Measurements from ENCODE around the gene ATG2A. TPM values are rescaled to one million over a fixed set of nuclear protein-coding genes. Genes with fewer than 3 reads are reported as not detected.

The ATG2A gene
- total and polyA plus RNA-seq, 2 of the 8 experiments (the other 6 are each of a cell fraction or from before 2014, with no cell fraction given): 12.1 to 22.1 TPM

DNA sequence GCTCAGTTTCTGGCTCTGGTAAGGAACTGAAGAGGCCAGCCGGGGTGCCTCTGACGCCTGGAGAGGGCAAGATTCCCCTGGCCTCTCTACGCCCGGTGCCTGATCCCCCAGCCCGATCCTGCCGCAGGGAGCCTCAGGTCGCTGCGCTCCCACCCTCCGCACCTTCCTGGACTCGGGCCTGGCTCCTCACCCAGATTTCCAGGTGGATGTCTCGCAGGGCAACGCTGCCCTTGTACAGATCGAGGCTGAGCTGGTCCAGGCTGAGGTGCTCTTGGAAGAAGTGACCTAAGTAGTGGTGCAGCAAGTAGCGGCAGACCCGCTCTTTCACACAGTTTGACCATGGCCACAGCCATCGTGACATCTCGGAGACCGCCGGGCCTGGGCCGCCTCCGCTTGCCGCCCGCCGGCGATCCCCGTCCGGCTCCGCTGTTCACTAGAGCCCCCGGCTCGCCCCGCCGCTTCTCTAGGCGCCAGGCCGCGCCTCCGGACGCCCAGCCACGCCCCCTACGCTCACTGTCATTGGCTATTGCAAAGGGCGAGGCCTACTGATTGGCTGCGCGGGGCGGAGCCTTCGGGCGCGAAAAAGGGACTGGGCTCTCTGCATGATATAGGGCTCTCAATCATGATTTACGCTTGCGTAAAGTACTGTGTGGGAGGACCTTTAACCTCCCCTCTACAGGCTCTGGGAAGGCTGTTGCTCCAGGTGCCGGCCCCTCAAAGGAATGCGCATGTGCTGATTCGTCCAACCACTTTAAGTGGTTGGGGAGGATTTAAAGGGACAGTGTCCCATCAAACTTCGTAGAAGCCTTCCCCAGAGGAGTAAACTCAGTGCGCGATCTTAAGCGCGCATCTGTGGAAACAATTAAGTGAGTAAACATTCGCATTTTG is at the start of gene ATG2A (continued):
- TF ChIP-seq, protein P1, sequence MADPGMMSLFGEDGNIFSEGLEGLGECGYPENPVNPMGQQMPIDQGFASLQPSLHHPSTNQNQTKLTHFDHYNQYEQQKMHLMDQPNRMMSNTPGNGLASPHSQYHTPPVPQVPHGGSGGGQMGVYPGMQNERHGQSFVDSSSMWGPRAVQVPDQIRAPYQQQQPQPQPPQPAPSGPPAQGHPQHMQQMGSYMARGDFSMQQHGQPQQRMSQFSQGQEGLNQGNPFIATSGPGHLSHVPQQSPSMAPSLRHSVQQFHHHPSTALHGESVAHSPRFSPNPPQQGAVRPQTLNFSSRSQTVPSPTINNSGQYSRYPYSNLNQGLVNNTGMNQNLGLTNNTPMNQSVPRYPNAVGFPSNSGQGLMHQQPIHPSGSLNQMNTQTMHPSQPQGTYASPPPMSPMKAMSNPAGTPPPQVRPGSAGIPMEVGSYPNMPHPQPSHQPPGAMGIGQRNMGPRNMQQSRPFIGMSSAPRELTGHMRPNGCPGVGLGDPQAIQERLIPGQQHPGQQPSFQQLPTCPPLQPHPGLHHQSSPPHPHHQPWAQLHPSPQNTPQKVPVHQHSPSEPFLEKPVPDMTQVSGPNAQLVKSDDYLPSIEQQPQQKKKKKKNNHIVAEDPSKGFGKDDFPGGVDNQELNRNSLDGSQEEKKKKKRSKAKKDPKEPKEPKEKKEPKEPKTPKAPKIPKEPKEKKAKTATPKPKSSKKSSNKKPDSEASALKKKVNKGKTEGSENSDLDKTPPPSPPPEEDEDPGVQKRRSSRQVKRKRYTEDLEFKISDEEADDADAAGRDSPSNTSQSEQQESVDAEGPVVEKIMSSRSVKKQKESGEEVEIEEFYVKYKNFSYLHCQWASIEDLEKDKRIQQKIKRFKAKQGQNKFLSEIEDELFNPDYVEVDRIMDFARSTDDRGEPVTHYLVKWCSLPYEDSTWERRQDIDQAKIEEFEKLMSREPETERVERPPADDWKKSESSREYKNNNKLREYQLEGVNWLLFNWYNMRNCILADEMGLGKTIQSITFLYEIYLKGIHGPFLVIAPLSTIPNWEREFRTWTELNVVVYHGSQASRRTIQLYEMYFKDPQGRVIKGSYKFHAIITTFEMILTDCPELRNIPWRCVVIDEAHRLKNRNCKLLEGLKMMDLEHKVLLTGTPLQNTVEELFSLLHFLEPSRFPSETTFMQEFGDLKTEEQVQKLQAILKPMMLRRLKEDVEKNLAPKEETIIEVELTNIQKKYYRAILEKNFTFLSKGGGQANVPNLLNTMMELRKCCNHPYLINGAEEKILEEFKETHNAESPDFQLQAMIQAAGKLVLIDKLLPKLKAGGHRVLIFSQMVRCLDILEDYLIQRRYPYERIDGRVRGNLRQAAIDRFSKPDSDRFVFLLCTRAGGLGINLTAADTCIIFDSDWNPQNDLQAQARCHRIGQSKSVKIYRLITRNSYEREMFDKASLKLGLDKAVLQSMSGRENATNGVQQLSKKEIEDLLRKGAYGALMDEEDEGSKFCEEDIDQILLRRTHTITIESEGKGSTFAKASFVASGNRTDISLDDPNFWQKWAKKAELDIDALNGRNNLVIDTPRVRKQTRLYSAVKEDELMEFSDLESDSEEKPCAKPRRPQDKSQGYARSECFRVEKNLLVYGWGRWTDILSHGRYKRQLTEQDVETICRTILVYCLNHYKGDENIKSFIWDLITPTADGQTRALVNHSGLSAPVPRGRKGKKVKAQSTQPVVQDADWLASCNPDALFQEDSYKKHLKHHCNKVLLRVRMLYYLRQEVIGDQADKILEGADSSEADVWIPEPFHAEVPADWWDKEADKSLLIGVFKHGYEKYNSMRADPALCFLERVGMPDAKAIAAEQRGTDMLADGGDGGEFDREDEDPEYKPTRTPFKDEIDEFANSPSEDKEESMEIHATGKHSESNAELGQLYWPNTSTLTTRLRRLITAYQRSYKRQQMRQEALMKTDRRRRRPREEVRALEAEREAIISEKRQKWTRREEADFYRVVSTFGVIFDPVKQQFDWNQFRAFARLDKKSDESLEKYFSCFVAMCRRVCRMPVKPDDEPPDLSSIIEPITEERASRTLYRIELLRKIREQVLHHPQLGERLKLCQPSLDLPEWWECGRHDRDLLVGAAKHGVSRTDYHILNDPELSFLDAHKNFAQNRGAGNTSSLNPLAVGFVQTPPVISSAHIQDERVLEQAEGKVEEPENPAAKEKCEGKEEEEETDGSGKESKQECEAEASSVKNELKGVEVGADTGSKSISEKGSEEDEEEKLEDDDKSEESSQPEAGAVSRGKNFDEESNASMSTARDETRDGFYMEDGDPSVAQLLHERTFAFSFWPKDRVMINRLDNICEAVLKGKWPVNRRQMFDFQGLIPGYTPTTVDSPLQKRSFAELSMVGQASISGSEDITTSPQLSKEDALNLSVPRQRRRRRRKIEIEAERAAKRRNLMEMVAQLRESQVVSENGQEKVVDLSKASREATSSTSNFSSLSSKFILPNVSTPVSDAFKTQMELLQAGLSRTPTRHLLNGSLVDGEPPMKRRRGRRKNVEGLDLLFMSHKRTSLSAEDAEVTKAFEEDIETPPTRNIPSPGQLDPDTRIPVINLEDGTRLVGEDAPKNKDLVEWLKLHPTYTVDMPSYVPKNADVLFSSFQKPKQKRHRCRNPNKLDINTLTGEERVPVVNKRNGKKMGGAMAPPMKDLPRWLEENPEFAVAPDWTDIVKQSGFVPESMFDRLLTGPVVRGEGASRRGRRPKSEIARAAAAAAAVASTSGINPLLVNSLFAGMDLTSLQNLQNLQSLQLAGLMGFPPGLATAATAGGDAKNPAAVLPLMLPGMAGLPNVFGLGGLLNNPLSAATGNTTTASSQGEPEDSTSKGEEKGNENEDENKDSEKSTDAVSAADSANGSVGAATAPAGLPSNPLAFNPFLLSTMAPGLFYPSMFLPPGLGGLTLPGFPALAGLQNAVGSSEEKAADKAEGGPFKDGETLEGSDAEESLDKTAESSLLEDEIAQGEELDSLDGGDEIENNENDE (IDR thresholded peaks at IDR 0.05; ENCODE audit: insufficient replicate concordance, low read length): no peak
- peak; percentile 39 for TF ChIP-seq ASH2L (IDR thresholded peaks at IDR 0.05; ENCODE audit: low read length)
- peak; percentile 85; the same call in 1 of the 2 replicates for TF ChIP-seq SP1 (IDR thresholded peaks at IDR 0.05; ENCODE audit: low read depth, low read length)
- TF ChIP-seq ZNF274 (IDR thresholded peaks at IDR 0.05; ENCODE audit: borderline replicate concordance, extremely low read depth, low read length): no peak
- TF ChIP-seq GTF2F1 (IDR thresholded peaks at IDR 0.05; ENCODE audit: borderline replicate concordance, low read depth, low read length): no peak
- peak; percentile 80 for TF ChIP-seq TAF1 (IDR thresholded peaks at IDR 0.05; ENCODE audit: low read depth, low read length)
- TF ChIP-seq KDM5A (IDR thresholded peaks at IDR 0.05; ENCODE audit: low read length): no peak
- TF ChIP-seq JUN (IDR thresholded peaks at IDR 0.05; ENCODE audit: low read depth, low read length): no peak
- TF ChIP-seq KDM1A (IDR thresholded peaks at IDR 0.05; ENCODE audit: borderline replicate concordance, low read length): no peak
- TF ChIP-seq NANOG (IDR thresholded peaks at IDR 0.05; ENCODE audit: insufficient read depth, low read depth, low read length, poor library complexity, severe bottlenecking): no peak
